Activated CD4-positive, alpha-beta T cell treated with anti-CD3 and anti-CD28 coated beads, Interleukin-2, amount 50 U/mL, for 48 hours (primary cell): ENCODE measurements around the gene PTGDR2.

Source experiments
- DNase-seq, 2 experiments: peaks; one replicate each; pipeline ENCODE4 v3.0.0-alpha.2; 2020

The PTGDR2 gene

DNA sequence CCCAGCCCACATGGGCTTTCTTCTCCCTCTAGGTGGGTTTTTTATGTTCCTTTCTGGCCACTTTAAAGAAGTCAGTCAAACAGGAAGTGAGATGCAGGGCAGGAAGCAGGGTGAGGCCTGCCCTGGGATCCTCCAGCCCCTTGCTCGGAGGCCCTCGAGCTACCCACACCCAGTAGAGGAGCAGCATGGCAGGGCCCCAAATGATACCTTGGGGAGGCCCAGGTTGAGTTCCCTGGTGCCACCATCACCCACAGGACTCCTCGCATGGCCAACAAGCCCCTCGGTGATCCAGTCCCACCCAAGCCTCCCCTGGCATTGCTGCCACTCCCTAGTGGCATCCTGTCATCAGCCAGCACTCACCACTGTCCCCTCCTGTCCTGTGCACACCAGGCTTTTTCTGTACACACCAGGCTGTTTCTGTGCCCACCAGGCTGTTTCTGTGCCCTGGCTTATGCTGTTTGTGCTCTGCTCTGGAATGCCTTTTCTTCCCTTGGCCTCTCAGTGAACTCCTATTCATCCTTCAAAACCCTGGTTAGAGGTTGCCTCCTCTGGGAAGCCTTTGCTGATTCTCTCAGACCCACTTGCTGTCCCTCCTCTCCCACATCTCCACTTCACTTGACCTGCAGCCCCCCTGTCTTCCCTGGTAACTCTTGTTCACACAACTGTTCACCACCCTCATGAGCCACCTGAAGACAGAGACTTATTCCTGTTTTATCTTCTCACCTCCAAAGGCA, 3.1 kb upstream of the PTGDR2 start:
- no peak for DNase-seq

DNA sequence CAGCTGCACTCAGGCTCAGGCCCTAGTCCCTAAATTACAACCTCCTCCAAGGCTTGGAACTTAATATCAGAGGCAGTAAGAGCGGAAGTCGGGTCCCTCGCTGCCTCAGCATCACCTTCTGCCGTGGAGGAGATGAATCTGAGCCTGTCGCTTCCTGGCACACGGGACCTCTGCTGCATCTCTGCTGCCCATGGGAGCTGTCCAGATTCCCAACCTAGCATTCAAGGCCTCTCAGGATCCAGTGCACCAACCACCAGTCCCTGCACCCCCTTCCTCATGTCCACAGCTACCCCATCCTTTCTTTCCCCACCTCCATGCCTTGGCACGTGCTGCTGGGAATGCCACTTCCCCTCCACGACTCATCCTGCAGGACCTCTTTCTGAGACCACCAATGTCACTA, 2.5 kb upstream of the PTGDR2 start:
- DNase-seq, result no peak

DNA sequence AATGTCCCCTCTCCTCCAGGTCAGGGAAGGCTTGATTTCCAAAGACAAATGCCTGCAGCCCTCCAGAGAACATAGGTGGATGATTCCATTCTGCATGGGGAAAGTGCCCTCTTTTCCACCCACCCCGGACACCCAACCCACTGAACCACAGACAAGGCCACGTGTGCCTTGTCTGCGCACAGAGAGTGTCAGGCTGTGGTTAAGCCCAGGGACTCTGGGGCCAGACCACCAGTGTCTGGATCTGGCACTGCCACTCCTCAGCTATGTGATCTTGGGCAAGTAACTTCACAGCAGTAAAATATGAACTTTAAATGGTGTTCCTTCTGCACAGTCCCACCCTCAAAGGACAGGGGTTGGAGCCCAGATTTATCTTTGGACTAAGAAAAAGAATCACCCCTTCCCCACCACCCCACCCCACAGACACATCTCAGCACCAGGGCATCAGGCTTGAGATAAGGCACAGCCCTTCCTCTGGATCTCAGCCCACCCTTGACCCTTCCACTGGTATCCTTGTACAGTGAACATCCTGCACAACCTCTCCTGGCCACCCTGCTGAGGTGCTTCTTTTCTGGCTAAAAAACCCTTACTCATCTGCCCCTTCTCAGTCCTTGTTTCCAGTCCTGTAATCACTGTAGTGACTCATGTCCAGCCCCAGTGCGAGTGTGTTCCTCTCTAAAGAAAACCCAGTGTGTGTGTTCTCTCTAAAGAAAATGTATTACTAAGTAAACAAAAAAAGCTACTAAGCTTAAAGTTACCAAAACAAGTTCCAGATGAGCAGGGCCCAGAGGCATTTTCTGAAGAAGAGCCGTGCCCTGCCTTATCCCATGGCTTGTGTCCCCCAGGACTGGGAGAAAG, 1.9 kb upstream of the PTGDR2 start:
- DNase-seq, result no peak

DNA sequence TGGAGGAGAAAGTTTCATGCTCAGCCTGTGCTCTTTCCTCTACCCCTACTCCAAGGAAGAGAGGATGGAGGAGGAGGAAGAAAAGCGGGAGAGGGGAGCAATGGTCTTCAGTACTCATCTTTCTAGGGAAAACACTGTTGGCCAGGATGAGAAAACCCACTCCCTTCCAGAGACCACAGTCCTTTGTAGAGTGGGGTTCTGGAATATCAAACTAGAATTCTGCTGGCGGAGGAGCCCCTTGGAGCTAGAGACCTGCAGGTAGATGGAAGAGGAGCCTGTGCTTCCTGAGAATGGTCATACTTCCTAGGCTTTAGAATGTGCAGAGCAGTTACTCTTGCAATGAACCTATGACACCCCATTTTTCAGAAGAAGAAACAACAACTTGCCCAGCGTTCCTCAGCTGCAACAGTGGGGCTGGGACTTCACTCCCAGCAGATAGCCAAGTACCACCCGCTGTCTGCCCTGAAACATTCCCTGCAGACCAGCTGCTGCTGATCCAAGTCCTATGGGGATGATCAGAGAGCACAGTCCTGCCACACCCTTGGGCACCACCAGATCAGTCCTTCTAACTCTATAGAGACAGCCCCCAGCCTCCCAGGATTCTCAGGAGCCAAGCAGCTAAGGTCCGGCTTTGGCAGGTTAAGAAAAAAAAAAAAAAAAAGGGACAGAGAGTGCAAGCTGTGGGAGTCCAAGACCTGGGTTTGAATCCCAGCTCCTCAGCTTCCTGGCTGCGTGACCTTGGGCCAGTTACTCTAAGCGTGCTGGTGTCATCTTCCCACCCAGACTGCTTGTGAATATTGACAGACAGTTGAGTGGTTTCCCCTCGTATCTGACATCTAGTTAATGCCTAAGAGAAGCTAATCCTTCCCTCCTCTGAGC, 664 bp downstream of the PTGDR2 start:
- DNase-seq, result no peak

DNA sequence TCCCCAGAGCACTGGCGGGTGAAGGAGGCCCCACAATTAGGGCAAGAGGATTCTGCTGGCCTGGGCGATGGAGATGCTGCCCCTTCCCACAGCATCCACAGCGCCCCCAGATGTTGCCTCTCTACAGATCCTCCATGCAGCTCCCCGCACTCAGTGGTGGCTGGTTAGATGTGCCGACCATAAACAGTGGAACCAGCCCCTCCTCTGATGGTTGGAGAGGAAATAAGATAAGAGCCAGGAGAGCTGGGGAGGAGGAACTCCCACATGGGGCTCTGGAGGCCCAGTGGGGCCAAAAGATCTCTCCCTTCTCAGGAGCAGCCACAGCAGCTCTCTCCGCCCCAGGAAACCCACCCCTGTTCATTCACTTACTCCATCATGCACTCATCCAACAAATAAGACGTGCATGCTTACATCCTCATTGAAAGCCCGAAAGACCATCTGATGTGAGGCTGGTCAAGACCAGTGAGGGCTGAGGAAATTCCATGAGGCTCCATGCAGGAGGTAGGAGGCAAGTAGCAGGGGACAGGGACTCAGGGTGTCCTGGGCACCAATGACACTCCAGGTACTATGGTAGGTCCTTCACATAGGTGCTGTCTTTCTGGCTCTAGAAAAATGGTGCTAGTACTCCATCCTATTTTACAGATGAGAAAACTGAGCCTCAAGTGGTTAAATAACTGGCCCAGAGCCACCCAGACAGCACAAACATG, 1.5 kb downstream of the PTGDR2 start:
- DNase-seq, result no peak

DNA sequence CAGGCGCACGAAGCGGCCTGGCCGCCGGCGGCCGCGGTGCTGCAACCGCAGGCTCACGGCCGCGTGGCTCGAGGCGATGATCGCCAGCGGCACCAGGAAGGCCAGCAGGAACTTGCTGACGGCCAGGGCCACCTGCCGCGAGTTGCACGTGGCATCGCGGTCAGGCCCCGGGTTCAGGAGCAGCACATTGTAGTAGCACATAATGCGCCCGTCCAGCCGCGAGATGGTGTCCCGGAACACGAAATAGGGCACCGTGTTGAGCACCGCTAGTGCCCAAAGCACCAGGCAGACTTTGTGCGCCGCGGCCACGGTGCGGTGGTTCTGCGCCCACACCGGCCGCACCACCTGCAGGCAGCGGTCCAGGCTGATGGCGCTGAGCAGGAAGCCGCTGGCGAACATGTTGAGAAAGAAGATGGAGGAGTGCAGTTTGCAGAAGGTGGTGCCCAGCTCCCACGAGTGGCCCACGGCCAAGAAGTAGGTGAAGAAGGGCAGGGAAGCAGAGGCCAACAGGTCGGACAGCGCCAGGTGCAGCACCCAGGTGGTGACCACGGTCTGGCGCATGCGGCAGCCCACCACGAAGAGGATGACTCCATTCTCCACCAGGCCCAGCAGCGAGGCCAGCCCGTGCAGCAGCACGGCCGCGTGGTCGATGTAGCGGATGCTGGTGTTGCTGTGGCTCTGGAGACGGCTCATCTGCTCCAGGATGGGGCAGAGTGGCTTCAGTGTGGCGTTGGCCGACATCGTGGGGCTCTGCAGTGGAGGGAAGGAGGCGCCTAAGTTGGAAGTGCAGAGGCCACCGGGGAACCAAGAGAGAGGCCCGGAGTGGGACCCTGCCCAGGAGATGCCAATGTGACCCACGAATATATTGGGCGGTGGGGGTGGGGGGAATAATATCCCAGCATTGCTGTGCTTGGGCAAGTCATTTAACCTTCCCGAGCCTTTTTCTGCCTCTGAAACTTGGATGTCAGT, 2.5 kb downstream of the PTGDR2 start:
- DNase-seq, result no peak

DNA sequence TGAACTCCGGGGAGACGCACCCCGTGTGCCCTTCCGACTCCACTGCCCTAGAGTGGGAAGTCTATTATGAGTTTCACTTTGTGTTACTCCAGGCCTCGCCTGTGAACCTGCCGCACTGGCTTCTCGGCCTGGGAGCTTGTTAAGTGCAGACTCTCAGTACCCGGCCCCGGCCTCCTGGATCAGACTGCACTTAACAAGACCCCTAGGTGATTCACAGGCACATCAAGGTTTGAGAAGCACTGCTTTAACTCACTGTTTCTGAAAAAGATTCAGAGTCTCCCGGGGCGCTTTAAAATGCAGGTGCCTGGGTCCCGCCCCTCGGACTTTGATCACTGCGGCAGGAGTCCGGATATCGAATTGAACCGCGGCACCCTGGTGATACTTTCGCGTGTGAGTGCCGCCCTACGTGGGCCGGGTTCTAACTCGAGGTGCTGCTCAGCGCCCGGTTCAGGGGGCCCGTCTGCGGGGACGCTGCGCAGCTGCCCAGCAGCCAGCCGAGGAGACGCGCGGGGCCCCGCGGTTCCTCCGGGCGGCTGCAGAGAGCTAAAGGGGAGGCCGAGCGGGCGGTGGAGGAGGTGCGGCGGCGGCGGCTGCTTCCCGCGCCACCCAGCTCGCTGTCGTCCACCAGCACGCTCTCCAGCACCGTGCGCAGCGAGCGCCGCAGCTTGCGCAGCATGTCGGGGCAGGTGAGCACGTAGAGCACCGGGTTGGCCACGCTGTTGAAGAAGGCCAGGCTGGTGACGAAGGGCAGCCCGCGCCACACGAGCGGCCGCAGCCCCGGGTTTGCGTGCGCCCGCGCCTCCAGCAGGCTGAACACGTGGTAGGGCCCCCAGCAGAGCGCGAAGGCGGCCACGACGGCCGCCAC, 3.4 kb downstream of the PTGDR2 start:
- no peak for DNase-seq

DNA sequence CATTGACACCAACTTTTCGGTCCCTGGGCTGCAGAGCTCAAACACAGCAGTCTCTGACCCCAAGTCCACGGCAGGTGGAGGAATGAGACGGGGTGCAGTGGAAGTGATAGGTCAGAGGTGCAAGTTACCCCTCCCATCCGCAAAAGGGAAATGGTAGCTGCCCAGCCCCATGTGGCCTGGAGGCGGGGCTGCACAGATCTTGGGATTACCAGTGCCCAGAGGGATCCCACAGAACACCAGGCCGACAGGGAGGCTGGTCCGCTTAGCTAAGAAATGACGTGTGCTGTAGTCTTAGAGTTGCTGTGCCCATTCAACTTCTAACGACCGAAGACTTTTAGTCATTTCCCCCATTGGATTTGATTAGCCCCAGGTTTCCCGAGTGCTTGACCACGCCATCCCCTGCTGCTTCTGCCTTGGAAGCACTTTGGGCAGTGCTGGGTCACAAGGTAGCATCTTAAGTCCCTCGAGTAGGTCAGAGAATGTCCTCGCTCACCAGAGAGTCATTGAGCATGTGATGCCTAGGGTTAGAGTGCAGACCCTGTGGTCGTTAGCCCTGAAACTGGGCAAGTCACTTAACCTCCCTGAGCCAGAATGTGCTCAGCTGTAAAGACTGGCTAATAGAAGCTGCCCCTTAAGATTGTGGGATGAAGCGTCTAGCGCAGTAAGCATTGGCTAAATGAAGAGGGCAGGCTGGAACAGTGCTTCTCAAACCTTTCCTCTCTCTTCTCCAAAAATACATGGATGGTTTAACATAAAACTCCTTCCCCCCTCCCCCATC, 4.2 kb downstream of the PTGDR2 start:
- no peak for DNase-seq

DNA sequence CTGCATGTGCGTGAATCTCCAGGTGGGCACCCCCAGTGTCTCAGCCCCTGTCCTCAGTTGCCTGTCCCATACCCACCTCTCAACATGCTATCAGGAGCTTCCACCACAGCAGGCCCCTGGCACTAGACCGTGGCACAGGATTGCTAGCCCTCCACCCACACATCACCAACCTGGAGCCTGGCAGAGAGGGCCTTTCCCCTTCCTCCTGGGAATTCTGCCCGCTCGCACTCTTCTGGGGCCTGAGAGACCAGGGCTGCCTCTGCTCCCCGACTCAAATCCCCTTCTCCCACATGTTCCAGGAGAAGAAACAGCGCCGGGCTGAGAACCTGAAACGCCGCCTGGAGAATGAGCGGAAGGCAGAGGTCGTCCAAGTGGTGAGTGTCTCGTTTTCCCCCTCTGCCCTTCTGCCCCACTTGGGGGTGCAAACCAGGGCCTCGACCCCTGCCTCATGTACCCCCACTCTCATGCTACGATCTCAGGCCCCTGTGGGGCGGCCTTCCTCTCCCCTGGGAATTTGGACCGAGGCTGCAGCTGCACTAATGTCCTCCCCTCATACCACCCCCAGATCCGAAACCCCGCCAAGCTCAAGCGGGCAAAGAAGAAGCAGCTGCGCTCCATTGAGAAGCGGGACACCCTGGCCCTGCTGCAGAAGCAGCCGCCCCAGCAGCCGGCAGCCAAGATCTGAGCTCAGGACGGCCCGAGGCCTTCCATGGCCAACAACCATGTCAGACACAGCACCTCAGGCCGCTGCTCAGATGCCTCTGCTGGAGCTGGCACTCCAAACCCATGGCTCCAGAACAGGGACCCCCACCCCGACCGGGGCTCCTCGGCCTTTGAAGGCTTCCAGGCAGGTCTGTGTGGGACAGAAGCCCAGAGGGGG, 5.9 kb downstream of the PTGDR2 start:
- no peak for DNase-seq

DNA sequence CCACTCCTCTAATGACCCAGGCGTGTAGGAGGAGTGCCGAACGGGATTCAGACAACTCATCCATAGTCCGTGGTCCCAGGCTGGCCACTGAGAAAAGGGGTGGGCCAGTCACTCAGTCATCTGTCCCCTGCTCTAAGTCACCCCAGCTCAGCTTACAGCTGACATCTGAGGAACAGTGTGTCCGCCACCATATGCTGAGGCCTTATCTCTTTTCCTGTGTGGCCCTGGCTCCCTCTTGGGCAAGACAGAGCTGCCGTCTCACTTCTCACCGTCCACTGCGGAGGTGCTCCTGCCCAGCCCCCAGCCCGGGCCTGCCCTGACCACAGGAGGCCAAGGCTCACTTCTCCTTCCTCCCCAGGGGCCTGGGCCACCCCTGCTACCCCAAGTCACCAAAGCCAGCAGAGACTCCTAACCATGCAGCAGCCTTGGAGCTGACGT, 7.0 kb downstream of the PTGDR2 start:
- no peak for DNase-seq

DNA sequence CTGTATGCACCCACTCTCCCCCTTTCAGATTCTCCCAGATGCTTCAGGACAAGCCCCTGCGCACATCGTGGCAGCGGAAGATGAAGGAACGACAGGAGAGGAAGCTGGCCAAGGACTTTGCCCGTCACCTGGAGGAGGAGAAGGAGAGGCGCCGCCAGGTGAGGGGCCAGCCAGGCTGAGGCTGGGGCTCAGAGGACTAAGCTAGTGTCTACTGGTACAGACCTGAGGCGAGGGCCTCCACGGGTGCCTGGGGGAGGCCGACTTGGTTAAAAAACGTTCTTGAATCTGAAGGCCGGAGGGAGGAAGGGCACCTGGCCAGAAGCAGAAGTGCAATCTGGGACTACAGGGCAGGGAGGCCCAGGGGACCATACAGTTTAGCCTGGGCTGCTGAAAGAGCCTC, 7.9 kb downstream of the PTGDR2 start:
- no peak for DNase-seq

DNA sequence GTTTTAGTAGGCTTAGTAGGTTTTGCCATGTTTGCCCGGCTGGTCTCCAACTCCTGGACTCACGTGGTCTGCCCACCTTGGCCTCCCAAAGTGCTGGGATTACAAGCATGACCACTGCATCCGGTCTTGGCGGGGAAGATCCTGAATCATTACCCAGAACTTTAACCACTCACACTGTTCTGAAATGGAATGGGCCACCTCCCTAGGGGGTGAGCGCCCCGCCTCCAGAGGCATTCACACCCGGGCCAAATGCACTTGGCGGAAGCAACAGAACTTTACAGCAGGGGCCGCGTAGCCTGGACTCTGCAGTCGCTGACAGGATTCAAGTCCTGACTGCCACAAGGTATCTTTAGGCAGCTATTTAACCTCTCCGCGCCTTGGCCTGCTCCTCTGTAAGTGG, 8.5 kb downstream of the PTGDR2 start:
- no peak for DNase-seq

DNA sequence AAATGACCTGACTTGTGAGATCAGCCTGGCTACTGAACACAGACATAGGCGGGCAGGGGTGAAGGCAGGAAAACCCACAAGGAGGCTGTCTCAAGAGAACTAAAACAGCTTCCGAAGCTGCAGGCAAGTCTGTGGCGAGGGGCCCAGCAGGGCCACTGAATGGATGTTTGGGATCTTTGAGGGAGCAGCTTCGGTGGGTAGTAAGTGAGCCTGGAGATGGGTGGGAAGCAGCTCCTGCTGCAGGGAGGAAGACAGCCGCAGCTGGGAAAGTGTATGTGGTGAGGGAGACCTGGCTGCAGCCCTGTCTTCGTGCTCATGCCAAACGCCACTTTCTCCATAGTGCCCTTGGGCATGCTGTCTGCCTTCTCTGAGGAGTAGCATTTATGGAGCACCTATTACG, 10.4 kb downstream of the PTGDR2 start:
- no peak for DNase-seq

DNA sequence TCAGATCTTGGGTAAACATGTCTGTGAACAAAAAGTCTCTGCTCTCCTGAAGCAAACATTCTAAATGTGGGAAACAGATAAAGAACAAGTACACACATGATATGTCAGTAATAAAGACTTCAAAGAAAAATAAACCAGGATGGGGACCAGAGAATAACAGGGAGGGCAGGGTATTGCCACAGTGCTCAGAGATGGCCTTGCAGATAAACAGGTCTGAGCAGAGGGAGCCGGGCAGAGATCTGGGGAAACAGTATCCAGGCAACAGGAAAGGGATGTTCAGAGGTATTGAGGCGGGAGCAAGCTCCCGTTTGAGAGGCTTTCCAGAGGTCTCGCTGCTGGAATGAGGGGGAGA, 10.9 kb downstream of the PTGDR2 start:
- no peak for DNase-seq

DNA sequence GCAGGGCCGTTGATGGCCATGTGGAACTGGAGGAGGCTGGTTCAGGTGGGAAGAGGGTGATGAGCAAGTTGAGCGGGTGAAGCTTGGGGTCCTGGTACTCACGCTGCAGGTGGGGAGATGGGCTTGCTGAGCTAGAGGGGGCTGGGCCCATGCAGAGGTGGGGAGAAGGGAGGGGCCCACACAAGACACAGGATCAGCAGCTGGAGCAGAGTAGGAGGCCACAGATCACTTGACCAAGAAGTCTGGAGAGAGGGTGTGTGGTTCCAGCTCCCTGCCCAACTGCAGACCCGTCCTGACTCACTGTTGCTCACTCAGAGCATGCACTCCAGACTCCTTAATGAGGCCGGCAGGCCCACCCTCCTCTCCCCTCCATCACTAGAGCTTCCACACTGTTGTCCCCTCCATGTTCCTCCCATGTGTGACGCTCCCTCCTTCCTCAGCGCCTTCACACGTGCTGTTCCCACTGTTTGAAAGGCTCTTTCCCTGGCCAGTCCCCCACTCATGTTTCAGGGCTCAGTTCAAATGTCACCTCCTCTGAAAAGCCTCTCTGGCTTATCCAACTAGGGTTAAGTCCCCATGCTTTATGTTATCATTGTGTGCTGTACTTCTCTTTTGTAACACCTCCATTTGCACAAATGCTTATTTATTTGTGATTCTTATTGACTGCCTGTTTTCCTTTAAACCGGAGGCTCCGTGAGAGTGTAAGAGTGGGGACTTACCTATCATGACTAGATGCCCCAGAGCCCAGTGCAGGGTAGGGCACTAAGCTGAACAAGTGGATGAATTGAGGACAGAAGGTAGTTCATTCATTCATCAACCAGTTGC, 11.5 kb downstream of the PTGDR2 start:
- no peak for DNase-seq

DNA sequence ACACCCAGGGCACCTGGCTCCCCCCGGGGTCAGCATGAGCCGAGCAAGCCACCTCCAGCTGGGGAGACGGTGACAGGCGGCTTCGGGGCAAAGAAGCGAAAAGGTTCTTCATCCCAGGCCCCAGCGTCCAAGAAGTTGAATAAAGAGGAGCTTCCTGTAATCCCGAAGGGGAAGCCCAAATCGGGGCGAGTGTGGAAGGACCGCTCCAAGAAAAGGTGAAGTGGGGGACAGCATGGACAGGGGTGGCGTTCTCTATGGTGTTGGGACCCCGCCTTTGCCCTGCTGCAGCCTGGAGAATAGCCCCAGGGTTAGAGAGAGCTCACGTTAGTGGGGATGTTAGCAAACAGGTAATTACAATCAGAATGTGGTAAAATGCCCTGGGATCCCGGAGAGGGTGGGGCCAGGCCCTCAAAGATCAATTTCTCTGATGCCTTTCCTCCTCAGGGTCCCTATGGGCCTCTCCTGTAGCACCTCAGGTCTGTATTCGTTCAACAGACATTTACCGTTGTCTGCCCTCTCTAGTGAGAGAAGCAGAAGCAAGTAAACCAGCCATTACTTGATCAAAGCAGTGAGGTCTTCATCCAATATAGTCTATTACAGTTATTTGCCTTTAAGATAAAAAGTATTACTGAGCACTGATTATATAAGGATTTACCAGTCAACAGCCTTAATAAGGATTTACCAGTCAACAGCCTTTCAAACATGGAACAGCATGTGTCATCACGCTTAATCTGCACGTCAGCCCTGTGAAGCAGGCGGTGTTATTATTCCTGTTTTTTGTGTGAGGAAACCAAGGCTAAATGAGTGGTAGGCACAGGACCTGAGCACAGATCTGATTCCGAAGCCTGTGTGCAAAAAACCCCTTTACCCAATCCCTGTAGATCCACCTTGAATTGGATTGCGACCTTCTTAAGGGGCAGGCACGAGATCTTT, 12.8 kb downstream of the PTGDR2 start:
- peak in 1 of 2 experiments; percentile 14 for DNase-seq
